Fibroblast of mammary gland (primary cell): Measurements from ENCODE around the gene ASB15.

Source experiments
- DNase-seq: peaks from one replicate; pipeline ENCODE4 v3.0.0-alpha.2; 2010; ENCODE audit warnings: low read depth
- H3K4me3 ChIP-seq: 2 replicates; pipeline ENCODE4 v1.5.1; 2011; ENCODE audit warnings: low read depth, mild to moderate bottlenecking, low read length, moderate library complexity; ENCODE audit not compliant: control insufficient read depth
- TF ChIP-seq, protein P1 (sequence below): conservative IDR thresholded peaks from 2 replicates; pipeline ENCODE4 v1.5.1; 2011; ENCODE audit warnings: low read depth, low read length, inconsistent platforms; ENCODE audit not compliant: control insufficient read depth, insufficient read depth

Gene ASB15

DNA sequence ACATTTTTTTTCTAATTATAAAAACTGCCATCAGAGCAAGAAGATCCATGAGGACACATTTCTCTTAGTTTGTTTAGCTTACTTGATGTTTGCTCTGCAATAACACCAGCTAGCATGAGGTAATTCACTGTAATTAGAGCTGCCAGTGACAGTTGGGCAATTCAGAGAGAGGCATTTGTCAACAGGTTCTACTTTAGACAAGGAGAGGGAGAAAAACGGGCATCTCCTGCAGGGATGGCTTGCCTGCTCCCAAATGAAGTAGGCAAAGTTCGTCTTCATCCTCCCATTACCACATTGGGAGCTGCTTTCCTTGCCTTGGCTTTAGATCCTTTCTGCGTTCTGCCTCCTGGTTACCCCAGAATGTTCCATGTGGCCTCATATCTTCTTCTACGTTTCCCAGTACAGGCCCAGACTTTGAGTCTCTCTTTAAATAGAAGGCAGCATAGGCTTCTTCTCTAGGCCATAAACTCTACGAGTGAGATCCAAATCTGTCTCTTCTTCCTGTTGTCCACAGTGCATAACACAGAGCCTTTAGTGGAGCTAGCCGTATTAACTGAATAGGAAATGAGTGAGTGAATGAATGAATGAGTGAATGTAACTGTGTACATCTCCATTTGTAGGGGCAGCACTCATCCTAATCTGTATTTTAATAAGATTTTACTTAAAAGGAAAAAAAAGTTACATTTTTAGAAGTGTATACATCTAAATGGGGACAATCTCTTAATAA, 21.2 kb downstream of the ASB15 start:
- TF ChIP-seq, protein P1, sequence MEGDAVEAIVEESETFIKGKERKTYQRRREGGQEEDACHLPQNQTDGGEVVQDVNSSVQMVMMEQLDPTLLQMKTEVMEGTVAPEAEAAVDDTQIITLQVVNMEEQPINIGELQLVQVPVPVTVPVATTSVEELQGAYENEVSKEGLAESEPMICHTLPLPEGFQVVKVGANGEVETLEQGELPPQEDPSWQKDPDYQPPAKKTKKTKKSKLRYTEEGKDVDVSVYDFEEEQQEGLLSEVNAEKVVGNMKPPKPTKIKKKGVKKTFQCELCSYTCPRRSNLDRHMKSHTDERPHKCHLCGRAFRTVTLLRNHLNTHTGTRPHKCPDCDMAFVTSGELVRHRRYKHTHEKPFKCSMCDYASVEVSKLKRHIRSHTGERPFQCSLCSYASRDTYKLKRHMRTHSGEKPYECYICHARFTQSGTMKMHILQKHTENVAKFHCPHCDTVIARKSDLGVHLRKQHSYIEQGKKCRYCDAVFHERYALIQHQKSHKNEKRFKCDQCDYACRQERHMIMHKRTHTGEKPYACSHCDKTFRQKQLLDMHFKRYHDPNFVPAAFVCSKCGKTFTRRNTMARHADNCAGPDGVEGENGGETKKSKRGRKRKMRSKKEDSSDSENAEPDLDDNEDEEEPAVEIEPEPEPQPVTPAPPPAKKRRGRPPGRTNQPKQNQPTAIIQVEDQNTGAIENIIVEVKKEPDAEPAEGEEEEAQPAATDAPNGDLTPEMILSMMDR = no peak
- no peak overlapping the region for H3K4me3 ChIP-seq
- DNase-seq = no peak

DNA sequence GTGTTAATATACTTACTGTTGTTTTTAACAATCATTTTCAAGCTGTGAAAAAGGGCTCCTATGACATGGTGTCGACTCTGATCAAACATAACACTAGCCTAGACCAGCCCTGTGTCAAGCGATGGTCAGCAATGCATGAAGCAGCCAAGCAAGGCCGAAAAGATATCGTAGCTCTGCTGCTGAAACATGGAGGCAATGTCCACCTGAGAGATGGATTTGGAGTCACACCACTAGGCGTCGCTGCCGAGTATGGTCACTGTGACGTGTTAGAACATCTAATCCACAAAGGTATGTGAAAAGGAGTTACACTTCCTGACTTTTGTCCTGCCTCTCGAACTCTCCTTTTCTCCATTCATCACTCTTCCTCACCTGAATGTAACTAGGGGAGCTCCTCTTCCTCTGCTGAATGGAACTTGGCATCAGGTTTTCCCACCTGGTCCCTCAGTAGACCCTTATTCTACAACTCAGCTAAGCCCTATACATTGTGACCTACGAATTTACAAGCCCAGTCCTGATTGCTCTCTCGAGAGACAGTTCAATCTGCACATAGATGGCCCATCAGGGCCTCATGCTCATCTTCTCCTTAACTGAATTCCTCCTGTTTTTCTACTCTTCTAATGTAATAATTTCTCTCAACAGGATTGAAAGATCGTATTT, 23.0 kb downstream of the ASB15 start:
- TF ChIP-seq, protein P1 = peak; percentile 73
- no peak overlapping the region for H3K4me3 ChIP-seq
- DNase-seq = peak; percentile 52

DNA sequence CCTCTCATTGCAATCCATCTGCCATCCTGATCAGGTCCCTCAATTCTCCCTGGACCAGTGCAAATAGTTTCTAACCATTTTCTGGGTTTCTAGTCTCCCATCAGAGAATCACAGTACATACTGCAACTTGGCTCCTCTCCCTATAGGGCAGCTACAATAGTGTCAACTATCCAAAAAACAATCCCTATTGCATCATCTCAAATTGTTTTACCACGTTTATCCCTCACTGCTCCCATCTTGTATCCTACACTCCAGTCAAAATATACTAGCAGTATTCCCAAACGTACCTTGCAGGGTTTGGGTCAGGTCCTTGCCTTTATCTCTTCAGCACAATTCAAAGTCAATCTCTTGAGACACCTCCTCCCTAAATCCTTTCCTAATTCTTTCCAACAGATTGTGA, 23.6 kb downstream of the ASB15 start:
- no peak overlapping the region for H3K4me3 ChIP-seq
- TF ChIP-seq, protein P1 = no peak
- DNase-seq = no peak

DNA sequence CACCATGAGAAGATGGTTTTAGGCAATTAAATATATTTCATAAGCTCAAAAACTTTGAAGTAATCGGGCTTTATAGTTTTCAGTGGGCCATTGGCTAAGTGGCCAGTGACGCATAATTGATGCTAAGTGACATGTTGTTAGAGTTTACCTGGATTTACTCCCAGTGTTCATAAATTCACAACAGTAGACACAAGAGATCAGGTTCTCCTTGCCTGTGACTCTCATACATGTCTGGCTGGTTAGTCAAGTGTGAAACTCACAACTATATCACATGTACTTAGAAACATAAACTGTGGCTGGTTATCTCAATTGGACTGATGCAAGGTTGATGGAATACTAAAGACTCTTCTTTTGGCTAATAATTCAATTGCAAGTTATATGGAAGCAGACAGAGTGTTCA, 26.2 kb downstream of the ASB15 start:
- no peak overlapping the region for H3K4me3 ChIP-seq
- TF ChIP-seq, protein P1 = no peak
- DNase-seq = no peak

DNA sequence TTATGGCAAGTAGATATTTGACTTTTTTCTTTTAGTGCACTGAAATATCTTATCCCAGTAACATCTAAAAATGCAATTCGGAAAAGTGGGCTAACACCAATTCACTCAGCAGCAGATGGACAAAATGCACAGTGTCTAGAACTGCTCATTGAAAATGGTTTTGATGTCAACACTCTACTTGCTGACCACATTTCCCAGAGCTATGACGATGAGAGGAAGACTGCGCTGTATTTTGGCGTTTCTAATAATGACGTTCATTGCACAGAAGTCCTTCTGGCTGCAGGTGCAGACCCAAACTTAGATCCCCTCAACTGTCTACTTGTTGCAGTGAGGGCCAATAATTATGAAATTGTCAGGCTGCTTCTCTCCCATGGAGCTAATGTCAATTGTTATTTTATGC, 27.2 kb downstream of the ASB15 start:
- no peak overlapping the region for H3K4me3 ChIP-seq
- DNase-seq = no peak
- TF ChIP-seq, protein P1 = no peak

DNA sequence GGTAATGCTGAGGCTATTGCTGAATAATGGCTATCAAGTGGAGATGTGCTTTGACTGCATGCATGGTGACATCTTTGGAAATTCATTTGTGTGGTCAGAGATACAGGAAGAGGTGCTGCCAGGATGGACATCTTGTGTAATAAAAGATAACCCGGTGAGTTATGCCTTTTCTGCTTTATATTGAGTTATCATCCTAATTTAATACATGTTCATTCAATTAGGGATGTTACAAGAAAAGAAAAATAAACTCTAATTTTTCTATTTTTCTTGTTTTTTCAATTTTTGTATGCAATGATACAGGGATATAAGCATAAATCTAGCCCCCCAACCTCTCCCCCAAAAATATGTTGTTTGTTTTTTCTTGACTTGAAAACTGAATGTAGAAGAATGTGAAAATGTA, 27.7 kb downstream of the ASB15 start:
- no peak for DNase-seq
- TF ChIP-seq, protein P1 = no peak
- H3K4me3 ChIP-seq = no peak overlapping the region
